K562 (cell line): ENCODE results near the gene TMEM87B. TPM values are rescaled to one million over a fixed set of nuclear protein-coding genes. Genes with fewer than 3 reads are reported as not detected.

Source experiments
- ATAC-seq: fragments of 200-7000 bp; cut with Tn5 transposase; 3 replicates; pipeline ENCODE4 v1.9.1; 2020; ENCODE audit warnings: moderate library complexity
- BruUV-seq: library from RNA; stranded (reverse); fragments of 400-500 nt; replicated peaks from 2 replicates; lab custom pipeline; 2021; lab: Mats Ljungman, UMichigan
- CTCF ChIA-PET: fragments of 300-600 bp; formaldehyde crosslinking; extraction: SDS; loops from one replicate; lab custom pipeline; 2021; ENCODE audit warnings: low intra/inter-chr PET ratio; lab: Yijun Ruan, JAX
- POLR2A ChIA-PET: fragments of 300-600, 350-650 bp; sonication (Branson Sonifier 250); formaldehyde crosslinking; extraction: SDS; loops from one replicate; lab custom pipeline; 2021; ENCODE audit warnings: antibody characterized with exemption, inconsistent platforms; lab: Yijun Ruan, JAX
- DNase-seq, 4 experiments: peaks; one replicate each; pipeline versions ENCODE4 v3.0.0 to v3.0.0-alpha.2; 2011 to 2018; ENCODE audit warnings: low spot score in 3 of 4, mixed read lengths in 3 of 4; ENCODE audit errors: extremely low read depth in 1 of 4
- FAIRE-seq: peaks from 2 replicates; lab custom pipeline; 2011; peaks lifted over from hg19 to GRCh38; lab: Jason Lieb, UNC
- H2AFZ ChIP-seq: 2 replicates; pipeline ENCODE4 v1.6.0; 2011; ENCODE audit warnings: low read depth, low read length, control low read depth, inconsistent platforms
- H3K27ac ChIP-seq: fragments of 200-600 bp; 3 replicates; pipeline ENCODE4 v1.8.0; 2011; ENCODE audit warnings: low read depth, mild to moderate bottlenecking, control low read depth, inconsistent platforms, low read length, moderate library complexity, mixed read lengths; ENCODE audit errors: extremely low read depth
- H3K27me3 ChIP-seq, 2 experiments: fragments of 300-600 bp in 1 of 2; 2 replicates in 1 of 2; 3 replicates in 1 of 2; pipeline versions ENCODE4 v1.6.0 to v1.8.0; 2011; ENCODE audit warnings: inconsistent platforms in 2 of 2, low read length in 2 of 2, mild to moderate bottlenecking in 1 of 2, mixed read lengths in 1 of 2, moderate library complexity in 1 of 2; ENCODE audit not compliant: control insufficient read depth in 2 of 2, insufficient read depth in 2 of 2
- H3K36me3 ChIP-seq: fragments of 300-600 bp; 3 replicates; pipeline ENCODE4 v1.8.0; 2011; ENCODE audit warnings: mild to moderate bottlenecking, low read length, inconsistent platforms; ENCODE audit not compliant: control insufficient read depth, insufficient read depth
- H3K4me1 ChIP-seq, 2 experiments: fragments of 200-600 bp in 1 of 2; replicated peaks in 1 of 2; 2 replicates in 1 of 2; 3 replicates in 1 of 2; pipeline versions ENCODE4 v1.5.1 to v1.8.0; 2011; ENCODE audit warnings: inconsistent platforms in 2 of 2, low read length in 2 of 2, mild to moderate bottlenecking in 1 of 2, mixed read lengths in 1 of 2, moderate library complexity in 1 of 2; ENCODE audit not compliant: control insufficient read depth in 2 of 2, insufficient read depth in 2 of 2
- H3K4me2 ChIP-seq: 2 replicates; pipeline ENCODE4 v1.6.1; 2011; ENCODE audit warnings: low read length, control low read depth, inconsistent platforms, mixed read lengths; ENCODE audit not compliant: insufficient read depth
- H3K4me3 ChIP-seq: fragments of 200-600 bp; sonication (generic), shearing (Covaris generic); 2 replicates; pipeline ENCODE4 v1.5.1; 2016; ENCODE audit warnings: control low read depth, inconsistent platforms
- H3K79me2 ChIP-seq: fragments of 200-600 bp; 3 replicates; pipeline ENCODE4 v1.8.0; 2011; ENCODE audit warnings: low read length, inconsistent platforms; ENCODE audit not compliant: control insufficient read depth, insufficient read depth
- H3K9ac ChIP-seq, 2 experiments: 2 replicates each; pipeline versions ENCODE4 v1.6.0 to v1.6.1; 2011; ENCODE audit warnings: low read depth in 2 of 2, low read length in 2 of 2, control low read depth in 1 of 2, inconsistent platforms in 1 of 2, mild to moderate bottlenecking in 1 of 2, mixed read lengths in 1 of 2; ENCODE audit not compliant: insufficient read depth in 1 of 2
- H3K9me1 ChIP-seq: one replicate; pipeline ENCODE4 v1.6.0; 2011; ENCODE audit warnings: inconsistent platforms, mild to moderate bottlenecking, low read length, moderate library complexity; ENCODE audit not compliant: control insufficient read depth, insufficient read depth
- H3K9me3 ChIP-seq: replicated peaks from 2 replicates; pipeline ENCODE4 v1.5.1; 2011; ENCODE audit warnings: low read depth, low read length, inconsistent platforms; ENCODE audit not compliant: control insufficient read depth, insufficient read depth
- H4K20me1 ChIP-seq: replicated peaks from 2 replicates; pipeline ENCODE4 v1.6.1; 2011; ENCODE audit warnings: low read length, inconsistent platforms, mixed read lengths; ENCODE audit not compliant: control insufficient read depth, insufficient read depth
- CBX2 ChIP-seq: fragments of 200-600 bp; sonication (generic); IDR thresholded peaks from one replicate; pipeline ENCODE4 v1.6.1; 2012; ENCODE audit warnings: mild to moderate bottlenecking, low read length, inconsistent platforms; ENCODE audit not compliant: insufficient read depth, poor library complexity, severe bottlenecking
- CREB1 ChIP-seq, 2 experiments: sonication (generic) in 1 of 2; formaldehyde crosslinking in 1 of 2; IDR thresholded peaks; 2 replicates each; pipeline versions ENCODE4 v1.6.1 to v1.8.0; 2012 to 2022; ENCODE audit warnings: inconsistent platforms in 1 of 2, mild to moderate bottlenecking in 1 of 2, missing genetic modification reagents in 1 of 2, moderate library complexity in 1 of 2
- E2F5 ChIP-seq: sonication (generic); formaldehyde crosslinking; IDR thresholded peaks from 2 replicates; pipeline ENCODE4 v1.8.0; 2022; ENCODE audit warnings: mild to moderate bottlenecking, missing genetic modification reagents
- GABPB1 ChIP-seq: sonication (generic); formaldehyde crosslinking; IDR thresholded peaks from 2 replicates; pipeline ENCODE4 v1.8.0; 2022; ENCODE audit warnings: mild to moderate bottlenecking, missing genetic modification reagents
- NFYB ChIP-seq: IDR thresholded peaks from 2 replicates; pipeline ENCODE4 v1.6.1; 2011; ENCODE audit warnings: mild to moderate bottlenecking, moderate library complexity; ENCODE audit not compliant: insufficient read length; ENCODE audit errors: extremely low read depth
- RNF2 ChIP-seq: sonication (generic); IDR thresholded peaks from 2 replicates; pipeline ENCODE4 v1.6.1; 2016
- TOE1 ChIP-seq, 2 experiments: fragments of 450-650 bp in 1 of 2; sonication (generic) in 1 of 2; formaldehyde crosslinking in 1 of 2; IDR thresholded peaks; 2 replicates each; pipeline versions ENCODE4 v1.7.1 to v1.8.0; 2016 to 2022; ENCODE audit warnings: borderline replicate concordance in 2 of 2, mild to moderate bottlenecking in 2 of 2, antibody characterized with exemption in 1 of 2, inconsistent platforms in 1 of 2, low read depth in 1 of 2, missing genetic modification reagents in 1 of 2, moderate library complexity in 1 of 2
- XRCC3 ChIP-seq: fragments of 450-650 bp; IDR thresholded peaks from 2 replicates; pipeline ENCODE4 v1.6.1; 2017; ENCODE audit warnings: mild to moderate bottlenecking, moderate library complexity
- ZKSCAN8 ChIP-seq: fragments of 200-800 bp; sonication (Bioruptor generic); IDR thresholded peaks from 2 replicates; pipeline ENCODE4 v1.6.1; 2016; ENCODE audit warnings: missing genetic modification characterization, missing compliant biosample characterization
- ZNF239 ChIP-seq: fragments of 250-450 bp; sonication (Bioruptor Pico); IDR thresholded peaks from 2 replicates; pipeline ENCODE4 v1.4.0; 2020; ENCODE audit warnings: mild to moderate bottlenecking
- WGBS: fragments of 100-300 bp; shearing (Covaris generic); methylation state at CpG from one replicate; pipeline ENCODE4 v1.1.6; 2016; ENCODE audit warnings: low coverage, mixed read lengths; ENCODE audit not compliant: insufficient coverage; ENCODE audit errors: missing lambda C conversion rate; 5-methylcytosine and 5-hydroxymethylcytosine counted together
- in situ Hi-C: fragments of 300-500 bp; cut with MboI; formaldehyde crosslinking; loops from 4 replicates; pipeline ENCODE4 v1.15.0; 2018; ENCODE audit warnings: inconsistent platforms, mixed read lengths
- intact Hi-C: fragments of 100-400 bp; cut with micrococcal nuclease; formaldehyde crosslinking; loops from 2 replicates; pipeline ENCODE4 v1.14.2; 2022
- polyA plus RNA-seq, 8 experiments: library from polyadenylated mRNA; depleted of rRNA in 4 of 8; stranded (reverse) in 5 of 8; unstranded in 3 of 8; fragments of >200 nt; fragmentation: Nextera tagmentation in 2 of 8; fragmentation: Illumina TruSeq in 1 of 8; extraction: Ambion mirVana in 2 of 8; extraction: Trizol in 1 of 8; gene quantifications; 2 replicates each; pipeline versions ENCODE4 v1.2.1 to v1.2.3, GENCODE V29; 2011 to 2014; ENCODE audit warnings: inconsistent platforms in 1 of 8, missing spikeins in 1 of 8
- total RNA-seq, 7 experiments: library from RNA; depleted of rRNA in 6 of 7; stranded (reverse); fragments of >200 nt in 6 of 7; fragmentation: Illumina TruSeq in 2 of 7; extraction: Trizol in 2 of 7; gene quantifications; 2 replicates each; pipeline versions ENCODE4 v1.2.1 to v1.2.3, GENCODE V29; 2011 to 2021; ENCODE audit warnings: low replicate concordance in 1 of 7
- TF ChIP-seq, protein P1 (sequence below): fragments of 200-800 bp; sonication (Bioruptor generic); IDR thresholded peaks from 2 replicates; pipeline ENCODE4 v1.6.1; 2017; ENCODE audit warnings: missing genetic modification characterization, missing compliant biosample characterization
- TF ChIP-seq, protein P2 (sequence below): sonication (generic); formaldehyde crosslinking; IDR thresholded peaks from 2 replicates; pipeline ENCODE4 v1.8.0; 2023; ENCODE audit warnings: mild to moderate bottlenecking, missing genetic modification reagents

Gene TMEM87B
- total and polyA plus RNA-seq, 9 of the 15 experiments (the other 6 are each of a cell fraction or from before 2014, with no cell fraction given), result 3.7 to 17.1 (median 11.0) TPM

GRCh38 chr2:112077814-112078213 is 22.7 kb downstream of the TMEM87B start:
- intact Hi-C loops, result no loop called here
- CTCF ChIA-PET, result no interaction called here
- ATAC-seq, result no peak

DNA sequence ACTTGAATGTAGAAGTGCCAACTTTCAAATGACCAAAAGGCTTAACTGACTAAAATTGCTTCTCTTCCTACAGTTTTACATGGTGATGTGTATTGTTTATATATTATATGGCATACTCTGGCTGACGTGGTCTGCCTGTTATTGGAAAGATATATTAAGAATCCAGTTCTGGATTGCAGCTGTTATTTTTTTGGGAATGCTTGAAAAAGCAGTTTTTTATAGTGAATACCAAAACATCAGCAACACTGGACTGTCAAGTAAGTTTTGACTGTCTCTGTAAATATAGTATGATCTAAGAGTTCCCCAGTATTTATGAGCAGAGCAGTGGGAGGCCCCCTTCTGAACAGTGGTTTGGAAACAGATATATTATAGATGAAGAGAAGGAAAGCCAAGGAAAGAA is 26.2 kb downstream of the TMEM87B start:
- Histone ChIP-seq H3K36me3 (peaks cover 56% of the 10 kb centered on the region), H3K79me2 (no peaks in the 10 kb centered on the region), H3K9me3 (no peaks in the 10 kb centered on the region), H3K27ac (no peak overlapping the region), H3K9me1 (no peaks in the 10 kb centered on the region), H4K20me1 (no peaks in the 10 kb centered on the region), H3K27me3 (no peaks in the 10 kb centered on the region), H3K4me1 (no peaks in the 10 kb centered on the region), H2AFZ (no peak overlapping the region), H3K4me3 (no peak overlapping the region), H3K4me2 (no peak overlapping the region), H3K9ac (no peak overlapping the region)
- intact Hi-C loops, result no loop called here
- BruUV-seq, result no TSS peak
- CTCF ChIA-PET, result no interaction called here
- ATAC-seq, result no peak
- POLR2A ChIA-PET, result interaction anchor here (0.7 kb wide), 1 partner anchor 509 kb away, joined by 3 read pairs; no protein-coding TSS in a partner anchor
- 61% methylated on average over 1 of the region's 1 CpG for WGBS
- DNase-seq, result no peak
- FAIRE-seq, result no peak
- in situ Hi-C loops, result no loop called here
- TF ChIP-seq, protein P1, sequence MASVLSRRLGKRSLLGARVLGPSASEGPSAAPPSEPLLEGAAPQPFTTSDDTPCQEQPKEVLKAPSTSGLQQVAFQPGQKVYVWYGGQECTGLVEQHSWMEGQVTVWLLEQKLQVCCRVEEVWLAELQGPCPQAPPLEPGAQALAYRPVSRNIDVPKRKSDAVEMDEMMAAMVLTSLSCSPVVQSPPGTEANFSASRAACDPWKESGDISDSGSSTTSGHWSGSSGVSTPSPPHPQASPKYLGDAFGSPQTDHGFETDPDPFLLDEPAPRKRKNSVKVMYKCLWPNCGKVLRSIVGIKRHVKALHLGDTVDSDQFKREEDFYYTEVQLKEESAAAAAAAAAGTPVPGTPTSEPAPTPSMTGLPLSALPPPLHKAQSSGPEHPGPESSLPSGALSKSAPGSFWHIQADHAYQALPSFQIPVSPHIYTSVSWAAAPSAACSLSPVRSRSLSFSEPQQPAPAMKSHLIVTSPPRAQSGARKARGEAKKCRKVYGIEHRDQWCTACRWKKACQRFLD (CRISPR knock-in tag), result no peak
- TF ChIP-seq TOE1 (IDR thresholded peaks at IDR 0.05; ENCODE audit: borderline replicate concordance), result no peak
- no peak for TF ChIP-seq TOE1 (CRISPR knock-in tag; IDR thresholded peaks at IDR 0.05; ENCODE audit: borderline replicate concordance, low read depth)
- TF ChIP-seq ZKSCAN8 (CRISPR knock-in tag), result no peak
- TF ChIP-seq ZNF239 (CRISPR knock-in tag), result no peak
- TF ChIP-seq XRCC3, result no peak
- TF ChIP-seq RNF2, result no peak
- TF ChIP-seq, protein P2, sequence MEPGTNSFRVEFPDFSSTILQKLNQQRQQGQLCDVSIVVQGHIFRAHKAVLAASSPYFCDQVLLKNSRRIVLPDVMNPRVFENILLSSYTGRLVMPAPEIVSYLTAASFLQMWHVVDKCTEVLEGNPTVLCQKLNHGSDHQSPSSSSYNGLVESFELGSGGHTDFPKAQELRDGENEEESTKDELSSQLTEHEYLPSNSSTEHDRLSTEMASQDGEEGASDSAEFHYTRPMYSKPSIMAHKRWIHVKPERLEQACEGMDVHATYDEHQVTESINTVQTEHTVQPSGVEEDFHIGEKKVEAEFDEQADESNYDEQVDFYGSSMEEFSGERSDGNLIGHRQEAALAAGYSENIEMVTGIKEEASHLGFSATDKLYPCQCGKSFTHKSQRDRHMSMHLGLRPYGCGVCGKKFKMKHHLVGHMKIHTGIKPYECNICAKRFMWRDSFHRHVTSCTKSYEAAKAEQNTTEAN, result no peak
- TF ChIP-seq E2F5, result no peak
- TF ChIP-seq CBX2, result no peak
- no peak for TF ChIP-seq CREB1 (IDR thresholded peaks at IDR 0.05)
- no peak for TF ChIP-seq CREB1 (CRISPR knock-in tag; IDR thresholded peaks at IDR 0.05)

More at GRCh38 chr2:112077814-112078213, 22.7 kb downstream of the TMEM87B start:
- in situ Hi-C loops, result no loop called here
- Histone ChIP-seq H3K27ac (no peak overlapping the region), H4K20me1 (no peaks in the 10 kb centered on the region), H3K9me3 (no peaks in the 10 kb centered on the region), H2AFZ (no peak overlapping the region), H3K9me1 (no peaks in the 10 kb centered on the region), H3K4me3 (no peak overlapping the region), H3K4me1 (no peaks in the 10 kb centered on the region), H3K27me3 (no peaks in the 10 kb centered on the region), H3K4me2 (no peak overlapping the region), H3K36me3 (peaks cover 40% of the 10 kb centered on the region), H3K9ac (no peak overlapping the region), H3K79me2 (peaks cover 5% of the 10 kb centered on the region; the same call in 2 of the 3 replicates)
- BruUV-seq, result no TSS peak
- TF ChIP-seq GABPB1 (no peak), NFYB (peak; percentile 7)
- DNase-seq, result no peak
- FAIRE-seq, result no peak
- POLR2A ChIA-PET, result no interaction called here
- 63% methylated on average over 1 of the region's 1 CpG for whole genome bisulfite sequencing
